ENCODE measurements around the gene ZNF318.
"Not testable (repeated sequence)": the region's sequence is repeated elsewhere in the genome, so short reads cannot be mapped to it uniquely, and the experiment has no call there.

The ZNF318 gene

DNA sequence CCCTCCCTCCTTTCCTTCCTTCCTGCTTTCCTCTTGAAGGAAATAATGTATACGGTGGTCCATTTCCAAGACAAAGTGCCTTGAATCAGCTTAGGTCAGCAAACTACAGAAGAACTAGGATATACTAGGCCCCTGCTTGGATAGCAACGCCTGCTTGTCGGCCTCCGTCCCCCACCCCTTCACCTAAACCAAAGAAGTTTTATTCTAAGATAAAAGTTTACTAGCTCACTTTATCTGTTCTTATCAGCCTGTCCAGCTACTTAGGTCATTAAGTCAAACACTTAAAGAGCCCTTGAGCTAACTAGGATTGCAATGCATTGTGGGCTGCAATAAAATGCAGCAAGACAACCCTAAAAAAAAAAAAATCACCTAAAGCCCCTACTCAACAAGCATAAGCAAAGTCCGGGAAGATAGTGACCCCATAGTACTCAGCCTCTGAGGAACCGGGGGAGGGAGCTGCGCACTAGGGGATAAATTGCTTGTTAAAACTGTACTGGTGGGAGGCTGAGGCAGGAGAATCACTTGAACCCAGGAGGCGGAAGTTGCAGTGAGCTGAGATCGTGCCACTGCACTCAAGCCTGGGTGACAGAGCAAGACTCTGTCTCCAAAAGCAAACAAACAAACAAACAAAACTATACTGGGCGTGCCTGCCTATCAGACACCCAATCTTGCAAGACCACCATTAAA is 21.4 kb upstream of the ZNF318 start:
- not testable (repeated sequence) for DNase-seq (ENCODE audit: low read depth in 2 of 2, low spot score in 1 of 2)

- DNase-seq (ENCODE audit: low read depth in 2 of 2, low spot score in 1 of 2), result no peak
Observed at GRCh38 chr6:43389730-43390295, 20.4 kb upstream of the ZNF318 start.

DNA sequence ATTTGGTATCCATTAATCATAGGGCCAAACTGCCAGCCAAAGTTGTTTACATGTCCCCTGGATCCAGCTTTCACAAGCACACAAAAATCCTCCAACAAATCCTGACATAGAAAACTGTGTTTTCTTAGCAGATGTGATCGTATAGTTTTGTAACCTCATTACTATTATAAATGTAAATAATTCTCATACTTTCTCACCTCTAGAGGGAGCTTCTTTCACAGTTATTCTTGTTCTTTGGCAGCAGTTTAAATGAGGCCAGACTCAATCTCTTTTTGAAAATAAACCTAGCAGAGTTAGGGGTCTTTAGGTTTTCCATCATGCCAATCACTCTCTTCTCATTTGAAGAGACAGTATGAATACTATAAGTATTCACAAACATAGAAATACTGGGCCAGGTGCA is 17.0 kb upstream of the ZNF318 start:
- no peak for DNase-seq (ENCODE audit: low read depth in 2 of 2, low spot score in 1 of 2)

DNA sequence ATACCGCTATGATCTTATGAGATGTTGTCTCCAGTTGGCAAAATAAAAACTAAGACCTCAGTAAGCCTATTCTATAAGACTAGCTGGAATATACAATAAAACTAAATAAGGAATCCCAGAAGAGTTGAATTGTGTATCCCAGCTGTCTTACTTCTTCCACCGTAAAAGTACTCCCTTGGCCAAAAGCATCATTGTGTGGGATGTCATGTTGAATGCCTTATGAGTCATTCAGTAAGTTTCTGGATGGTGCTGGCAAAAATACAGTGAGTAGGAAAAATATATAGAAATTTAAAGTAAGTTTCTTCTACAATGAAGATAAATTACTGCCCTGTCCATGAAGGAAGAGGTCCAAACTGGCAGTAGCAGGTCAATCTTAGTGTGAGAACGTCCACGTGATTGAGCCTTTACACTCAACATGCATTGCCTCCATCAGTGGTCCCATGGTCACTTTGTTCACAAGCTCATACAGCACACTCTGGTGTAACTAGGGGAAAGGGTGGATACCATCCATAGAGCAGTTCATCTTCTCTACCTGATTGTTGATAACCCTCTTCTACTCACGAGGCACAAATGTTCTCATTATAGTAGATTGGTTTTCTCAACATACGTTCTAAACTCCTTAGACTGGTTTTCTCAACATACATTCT is 13.7 kb upstream of the ZNF318 start:
- no peak for DNase-seq (ENCODE audit: low read depth in 2 of 2, low spot score in 1 of 2)

DNA sequence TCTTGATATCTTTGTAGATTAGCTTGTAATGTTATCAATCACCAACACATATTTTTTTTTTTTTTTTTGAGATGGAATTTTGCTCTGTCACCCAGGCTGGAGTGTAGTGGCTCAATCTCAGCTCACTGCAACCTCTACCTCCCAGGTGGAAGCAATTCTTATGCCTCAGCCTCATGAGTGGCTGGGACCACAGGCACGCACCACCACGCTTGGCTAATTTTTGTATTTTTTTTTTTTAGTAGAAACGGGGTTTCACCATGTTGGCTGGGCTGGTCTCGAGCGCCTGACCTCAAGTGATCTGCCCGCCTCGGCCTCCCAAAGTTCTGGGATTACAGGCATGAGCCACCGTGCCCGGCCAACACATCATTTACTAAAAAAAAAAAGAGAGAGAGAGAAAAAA is 11.4 kb upstream of the ZNF318 start:
- not testable (repeated sequence) for DNase-seq (ENCODE audit: low read depth in 2 of 2, low spot score in 1 of 2)

DNA sequence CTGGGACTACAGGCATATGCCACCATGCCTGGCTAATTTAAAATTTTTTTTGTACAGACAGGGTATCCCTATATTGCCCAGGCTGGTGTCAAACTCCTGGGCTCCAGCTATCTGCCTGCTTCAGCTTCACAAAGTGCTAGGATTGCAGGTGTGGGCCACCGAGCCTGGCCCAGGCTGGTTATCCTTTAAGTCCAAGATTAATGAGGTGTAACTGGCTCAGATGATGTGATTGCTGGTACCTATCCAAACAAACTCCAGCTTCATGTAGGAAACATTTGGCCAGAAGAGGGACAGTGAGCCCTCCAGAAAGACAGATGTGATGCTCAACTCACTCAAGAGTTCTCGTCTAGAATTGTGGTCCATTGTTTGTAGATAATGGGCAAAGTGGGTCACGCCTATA is 9.2 kb upstream of the ZNF318 start:
- DNase-seq (ENCODE audit: low read depth in 2 of 2, low spot score in 1 of 2), result no peak

GRCh38 chr6:43377710-43378229 is 8.3 kb upstream of the ZNF318 start:
- DNase-seq (ENCODE audit: low read depth in 2 of 2, low spot score in 1 of 2), result no peak

DNA sequence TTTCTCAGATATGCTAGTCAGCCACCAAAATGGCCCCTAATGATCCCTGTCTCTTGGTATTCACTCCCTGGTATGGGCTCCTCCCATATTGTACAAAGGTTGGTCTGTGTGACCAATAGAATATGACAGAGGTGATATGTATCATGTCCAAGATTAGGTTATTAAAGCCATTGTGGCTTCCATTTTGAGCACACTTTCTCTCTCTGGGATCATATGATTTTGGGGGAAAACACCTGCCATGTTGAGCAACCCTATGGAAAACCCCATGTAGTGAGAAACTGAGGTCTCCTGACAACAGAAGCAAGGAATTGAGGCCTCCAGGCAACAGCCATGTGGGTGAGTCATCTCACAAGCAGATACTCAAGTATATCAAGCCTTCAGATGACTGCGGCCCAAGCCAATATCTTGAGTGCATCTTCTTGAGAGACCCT is 7.1 kb upstream of the ZNF318 start:
- no peak for DNase-seq (ENCODE audit: low read depth in 2 of 2, low spot score in 1 of 2)

DNA sequence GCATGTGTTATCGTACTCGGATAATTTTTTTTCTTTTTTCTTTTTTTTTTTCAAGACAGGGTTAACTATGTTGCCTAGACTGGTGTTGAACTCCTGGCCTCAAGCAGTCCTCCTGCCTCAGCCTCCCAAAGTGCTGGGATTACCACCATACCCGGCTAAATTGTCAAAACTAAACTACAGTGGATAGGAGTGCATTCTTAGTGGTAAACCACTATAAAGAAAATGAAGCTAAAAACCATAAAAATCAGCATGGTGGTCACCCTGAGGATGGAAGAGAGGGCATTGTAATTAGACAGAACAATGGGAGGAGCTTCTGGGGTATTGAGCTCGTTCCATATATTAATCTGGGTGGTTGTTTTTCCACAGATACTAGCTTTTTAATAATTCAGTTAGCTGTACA is 6.2 kb upstream of the ZNF318 start:
- no peak for DNase-seq (ENCODE audit: low read depth in 2 of 2, low spot score in 1 of 2)

- no peak for DNase-seq (ENCODE audit: low read depth in 2 of 2, low spot score in 1 of 2)
Observed at GRCh38 chr6:43373252-43373875, 3.9 kb upstream of the ZNF318 start.

GRCh38 chr6:43370003-43370580 is 645 bp upstream of the ZNF318 start:
- not testable (repeated sequence) for DNase-seq (ENCODE audit: low read depth in 2 of 2, low spot score in 1 of 2)

- DNase-seq (ENCODE audit: low read depth in 2 of 2, low spot score in 1 of 2), result no peak
Observed at GRCh38 chr6:43368259-43369160, 937 bp downstream of the ZNF318 start.

DNA sequence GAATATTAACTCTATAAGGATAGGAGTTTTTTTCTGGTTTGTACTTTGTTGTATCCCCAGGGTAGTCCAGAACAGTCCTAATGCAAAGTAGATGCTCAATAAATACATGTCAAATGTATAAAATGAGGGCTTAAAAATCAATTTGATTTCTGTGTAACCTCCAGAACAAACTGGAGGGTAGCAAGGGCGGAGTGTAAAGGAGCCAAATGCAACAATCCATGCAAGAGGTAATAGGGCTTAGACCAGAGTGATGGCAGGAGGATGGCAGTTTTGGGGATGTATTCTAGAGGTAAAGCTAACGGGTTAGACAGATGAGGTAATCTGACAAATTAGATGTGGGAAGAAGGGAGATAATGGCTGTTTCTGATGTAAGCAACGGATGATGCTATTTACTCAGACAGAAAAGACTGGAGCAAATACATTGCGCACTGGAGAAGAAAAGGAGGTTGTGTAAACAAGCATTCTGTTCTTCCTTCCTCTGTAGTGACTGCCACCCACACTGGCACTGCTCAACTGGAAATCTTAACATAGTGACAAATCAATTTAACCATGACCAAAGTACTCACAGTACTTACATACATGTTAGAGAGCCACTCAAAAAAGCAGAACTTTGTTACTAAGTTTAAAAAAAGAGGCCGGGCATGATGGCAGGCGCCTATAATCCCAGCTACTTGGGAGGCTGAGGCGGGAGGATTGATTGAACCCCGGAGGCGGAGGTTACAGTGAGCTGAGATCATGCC is 2.0 kb downstream of the ZNF318 start:
- DNase-seq (ENCODE audit: low read depth in 2 of 2, low spot score in 1 of 2), result no peak

- DNase-seq (ENCODE audit: low read depth in 2 of 2, low spot score in 1 of 2), result no peak
Observed at GRCh38 chr6:43361269-43361668, 8.2 kb downstream of the ZNF318 start.

- DNase-seq (ENCODE audit: low read depth in 2 of 2, low spot score in 1 of 2), result no peak
Observed at GRCh38 chr6:43359831-43360230, 9.6 kb downstream of the ZNF318 start.

GRCh38 chr6:43359381-43359780 is 10.1 kb downstream of the ZNF318 start:
- DNase-seq (ENCODE audit: low read depth in 2 of 2, low spot score in 1 of 2), result no peak

- no peak for DNase-seq (ENCODE audit: low read depth in 2 of 2, low spot score in 1 of 2)
Observed at GRCh38 chr6:43355862-43356590, 13.4 kb downstream of the ZNF318 start.

DNA sequence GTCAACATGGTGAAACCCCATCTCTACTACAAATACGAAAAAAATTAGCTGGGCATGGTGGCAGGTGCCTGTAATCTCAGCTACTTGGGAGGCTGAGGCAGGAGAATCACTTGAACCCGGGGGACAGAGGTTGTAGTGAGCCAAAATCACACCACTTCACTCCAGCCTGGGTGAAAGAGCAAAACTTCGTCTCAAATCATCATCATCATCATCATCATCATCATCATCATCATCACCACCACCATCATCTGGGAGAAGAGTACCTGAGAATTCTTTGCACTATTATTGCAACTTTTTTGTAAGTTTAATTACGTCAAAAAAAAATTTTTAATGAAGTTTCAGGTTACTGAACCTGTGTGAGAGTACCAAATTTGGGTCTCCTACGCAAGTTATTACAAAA is 17.5 kb downstream of the ZNF318 start:
- DNase-seq (ENCODE audit: low read depth in 2 of 2, low spot score in 1 of 2), result not testable (repeated sequence)

DNA sequence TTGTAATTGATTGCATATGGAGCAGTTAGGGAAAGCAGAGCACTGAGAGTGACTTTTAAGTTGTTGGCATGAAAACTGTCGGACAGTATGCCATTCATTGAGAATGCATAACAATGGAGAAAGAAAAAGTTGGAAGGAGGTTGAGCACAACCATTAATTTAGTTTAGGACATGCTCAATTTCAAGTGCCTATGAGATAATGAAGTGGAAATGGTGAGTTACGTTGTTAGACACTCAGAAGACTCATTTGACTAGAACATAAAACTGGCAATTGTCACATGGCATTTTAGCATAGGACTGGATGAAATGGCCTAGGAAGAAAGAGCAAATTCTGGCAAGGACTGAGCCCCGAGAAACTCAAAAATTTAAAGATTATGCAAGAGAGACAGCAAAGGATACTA is 22.0 kb downstream of the ZNF318 start:
- no peak for DNase-seq (ENCODE audit: low read depth in 2 of 2, low spot score in 1 of 2)

Data from stimulated activated CD8-positive, alpha-beta memory T cell treated with anti-CD3 and anti-CD28 coated beads, Interleukin-4, amount 100 ng/mL, for 1 hour (primary cell).